Endothelial cell (in vitro differentiated cells): Measurements from ENCODE around the gene PRR7. TPM values are rescaled to one million over a fixed set of nuclear protein-coding genes. Genes with fewer than 3 reads are reported as not detected.

Experiments
- DNase-seq: peaks from one replicate; pipeline ENCODE4 v3.0.0; 2021; ENCODE audit warnings: low spot score
- H3K27ac Mint-ChIP-seq: one replicate; pipeline ENCODE4 v1.8.0; 2021; ENCODE audit warnings: mixed read lengths, inconsistent platforms; ENCODE audit not compliant: unreplicated experiment
- H3K27me3 Mint-ChIP-seq: one replicate; pipeline ENCODE4 v1.8.0; 2021; ENCODE audit warnings: mild to moderate bottlenecking, moderate library complexity, mixed read lengths, inconsistent platforms; ENCODE audit not compliant: unreplicated experiment
- H3K36me3 Mint-ChIP-seq: one replicate; pipeline ENCODE4 v1.8.0; 2021; ENCODE audit warnings: mild to moderate bottlenecking, low read depth, mixed read lengths, inconsistent platforms; ENCODE audit not compliant: unreplicated experiment
- H3K4me1 Mint-ChIP-seq: one replicate; pipeline ENCODE4 v1.8.0; 2021; ENCODE audit warnings: mild to moderate bottlenecking, mixed read lengths, inconsistent platforms; ENCODE audit not compliant: unreplicated experiment
- H3K4me3 Mint-ChIP-seq: one replicate; pipeline ENCODE4 v1.8.0; 2021; ENCODE audit warnings: mild to moderate bottlenecking, mixed read lengths, inconsistent platforms; ENCODE audit not compliant: unreplicated experiment
- H3K9me3 Mint-ChIP-seq: one replicate; pipeline ENCODE4 v1.8.0; 2021; ENCODE audit warnings: mixed read lengths, inconsistent platforms; ENCODE audit not compliant: unreplicated experiment
- total RNA-seq: library from RNA; stranded (reverse); fragmentation: NEBNext Ultra II Directional; extraction: Animal tissue kit (Norgen Biotek cat#: 25700); gene quantifications from one replicate; pipeline ENCODE4 v1.2.1, GENCODE V29; 2021; ENCODE audit not compliant: unreplicated experiment
- TF ChIP-seq, protein P1 (sequence below): fragments of 200-600 bp; sonication (generic); IDR thresholded peaks from one replicate; pipeline ENCODE4 v1.5.0; 2021; ENCODE audit warnings: antibody characterized with exemption; ENCODE audit not compliant: unreplicated experiment

PRR7 gene
- total RNA-seq, 1 donor from 2014 or later = 0.97 TPM

DNA sequence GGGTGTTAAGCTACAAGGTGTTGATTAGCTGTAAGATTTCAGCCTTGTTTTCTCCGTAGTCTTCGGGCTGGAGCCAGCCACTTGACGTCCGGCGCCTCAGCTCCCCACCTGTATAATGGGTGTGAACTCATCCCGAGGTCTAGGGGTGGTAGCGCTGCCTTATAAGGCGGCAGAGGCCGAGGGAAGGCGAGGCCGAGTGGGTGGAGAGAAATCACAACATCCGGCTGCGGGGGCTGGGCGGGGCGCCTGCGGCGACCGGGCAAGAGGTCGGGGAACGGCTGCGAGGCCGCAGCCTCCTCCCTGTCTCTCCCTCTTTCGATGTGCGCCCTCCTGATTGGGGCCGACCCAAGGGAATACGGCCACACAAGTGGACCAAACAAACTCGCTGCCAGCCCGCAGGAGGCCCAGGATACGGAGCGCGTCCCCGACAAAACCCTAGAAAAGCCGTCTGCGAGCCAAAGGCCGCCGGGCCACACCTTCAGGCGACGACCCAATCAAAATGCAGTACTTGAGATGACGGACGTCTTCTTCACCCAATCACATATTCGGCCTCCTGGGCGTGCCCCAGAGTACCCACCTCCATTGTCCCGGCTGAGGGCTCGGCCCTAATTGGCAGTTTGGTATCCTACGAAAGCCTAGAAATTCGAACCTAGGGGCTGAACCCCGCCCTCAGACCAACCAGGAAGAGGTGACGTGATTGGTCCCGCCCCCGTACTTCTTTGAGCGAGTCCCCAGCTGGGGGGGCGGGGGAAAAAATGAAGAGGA lies 20.6 kb upstream of the PRR7 start:
- H3K36me3 Mint-ChIP-seq = no peaks in the 10 kb centered on the region
- H3K9me3 Mint-ChIP-seq = no peaks in the 10 kb centered on the region
- TF ChIP-seq, protein P1, sequence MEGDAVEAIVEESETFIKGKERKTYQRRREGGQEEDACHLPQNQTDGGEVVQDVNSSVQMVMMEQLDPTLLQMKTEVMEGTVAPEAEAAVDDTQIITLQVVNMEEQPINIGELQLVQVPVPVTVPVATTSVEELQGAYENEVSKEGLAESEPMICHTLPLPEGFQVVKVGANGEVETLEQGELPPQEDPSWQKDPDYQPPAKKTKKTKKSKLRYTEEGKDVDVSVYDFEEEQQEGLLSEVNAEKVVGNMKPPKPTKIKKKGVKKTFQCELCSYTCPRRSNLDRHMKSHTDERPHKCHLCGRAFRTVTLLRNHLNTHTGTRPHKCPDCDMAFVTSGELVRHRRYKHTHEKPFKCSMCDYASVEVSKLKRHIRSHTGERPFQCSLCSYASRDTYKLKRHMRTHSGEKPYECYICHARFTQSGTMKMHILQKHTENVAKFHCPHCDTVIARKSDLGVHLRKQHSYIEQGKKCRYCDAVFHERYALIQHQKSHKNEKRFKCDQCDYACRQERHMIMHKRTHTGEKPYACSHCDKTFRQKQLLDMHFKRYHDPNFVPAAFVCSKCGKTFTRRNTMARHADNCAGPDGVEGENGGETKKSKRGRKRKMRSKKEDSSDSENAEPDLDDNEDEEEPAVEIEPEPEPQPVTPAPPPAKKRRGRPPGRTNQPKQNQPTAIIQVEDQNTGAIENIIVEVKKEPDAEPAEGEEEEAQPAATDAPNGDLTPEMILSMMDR = no peak
- peaks cover 17% of the 10 kb centered on the region for H3K4me1 Mint-ChIP-seq
- H3K27ac Mint-ChIP-seq = peak overlapping the region; percentile 98
- peaks cover 7% of the 10 kb centered on the region for H3K27me3 Mint-ChIP-seq
- DNase-seq = peak; percentile 97
- H3K4me3 Mint-ChIP-seq = peak overlapping the region; percentile 93

DNA sequence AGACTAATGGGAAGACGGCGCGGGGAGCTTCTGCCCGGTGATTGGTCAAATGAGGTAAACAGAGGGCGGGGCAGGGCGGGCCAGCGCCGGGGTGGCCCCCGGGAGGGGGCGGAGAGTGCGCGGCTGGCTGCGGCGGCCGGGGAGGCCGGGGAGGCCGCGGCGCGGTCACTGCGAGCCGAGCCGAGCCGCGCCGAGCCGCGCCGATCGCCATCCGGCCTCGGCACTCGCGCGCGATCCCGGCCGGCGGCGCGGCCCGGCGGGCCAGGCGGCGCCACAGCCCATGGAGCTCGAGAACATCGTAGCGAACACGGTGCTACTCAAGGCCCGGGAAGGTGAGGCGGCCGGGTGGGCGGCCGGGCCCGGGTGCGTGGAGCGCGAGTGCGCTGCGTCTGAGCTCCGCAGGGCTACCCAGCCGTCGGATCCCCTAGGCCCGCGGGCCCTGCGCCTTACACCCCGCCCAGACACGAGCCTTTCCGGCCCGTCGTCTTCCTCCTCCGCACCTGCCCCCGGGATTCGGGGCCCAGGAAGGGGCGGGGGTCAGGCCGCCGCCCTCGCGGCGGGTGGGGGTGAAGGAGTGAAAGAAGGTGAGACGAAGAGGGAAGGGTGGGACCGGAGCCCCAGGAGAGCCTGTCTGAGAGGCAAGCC lies 19.9 kb upstream of the PRR7 start, which contains the start of gene GRK6:
GRK6 (plus strand) TSS at position 111 of the 645 bp plus-strand sequence; CDS start at position 281, 170 bp downstream.
- no peak for DNase-seq
- Mint-ChIP-seq H3K9me3 (no peaks in the 10 kb centered on the region), H3K27ac (peak within 1 kb of the TSS; percentile 98), H3K4me1 (peaks cover 17% of the 10 kb centered on the region), H3K27me3 (peaks cover 7% of the 10 kb centered on the region), H3K36me3 (no peaks in the 10 kb centered on the region), H3K4me3 (peak within 1 kb of the TSS; percentile 93)
- TF ChIP-seq, protein P1 = no peak

DNA sequence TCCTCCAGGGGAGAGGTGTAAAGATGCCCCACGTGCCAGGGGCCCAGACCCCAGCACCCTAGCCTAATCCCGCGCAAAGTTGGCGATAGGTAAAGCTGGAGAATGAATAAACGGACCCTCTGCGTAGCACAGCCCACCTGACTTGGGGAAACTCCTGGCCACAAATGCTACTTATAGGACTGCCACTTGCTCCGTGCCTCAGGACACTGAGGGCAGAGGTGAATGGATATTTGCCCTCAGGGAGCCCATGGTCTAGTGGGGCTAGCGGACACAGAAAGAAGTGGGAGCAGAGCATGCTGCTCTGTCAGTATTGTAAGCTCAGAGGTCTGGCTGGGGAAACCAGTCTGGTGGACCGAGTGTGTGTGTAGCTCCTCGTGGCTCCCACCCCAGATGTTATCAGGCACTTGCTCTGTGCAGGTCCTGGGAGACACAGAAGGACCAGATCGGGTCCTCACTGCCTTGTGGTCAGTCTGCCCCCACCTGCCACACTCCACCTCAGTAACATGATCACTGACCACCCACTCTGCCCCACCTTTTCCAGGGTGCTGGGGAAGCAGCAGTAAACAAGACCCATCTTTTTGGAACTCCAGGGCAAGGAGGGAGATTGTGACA lies 19.3 kb upstream of the PRR7 start:
- H3K27me3 Mint-ChIP-seq = peaks cover 7% of the 10 kb centered on the region
- peak overlapping the region; percentile 74 for H3K27ac Mint-ChIP-seq
- H3K4me3 Mint-ChIP-seq = peak overlapping the region; percentile 91
- TF ChIP-seq, protein P1 = no peak
- H3K9me3 Mint-ChIP-seq = no peaks in the 10 kb centered on the region
- no peak for DNase-seq
- H3K4me1 Mint-ChIP-seq = peaks cover 17% of the 10 kb centered on the region
- no peaks in the 10 kb centered on the region for H3K36me3 Mint-ChIP-seq

DNA sequence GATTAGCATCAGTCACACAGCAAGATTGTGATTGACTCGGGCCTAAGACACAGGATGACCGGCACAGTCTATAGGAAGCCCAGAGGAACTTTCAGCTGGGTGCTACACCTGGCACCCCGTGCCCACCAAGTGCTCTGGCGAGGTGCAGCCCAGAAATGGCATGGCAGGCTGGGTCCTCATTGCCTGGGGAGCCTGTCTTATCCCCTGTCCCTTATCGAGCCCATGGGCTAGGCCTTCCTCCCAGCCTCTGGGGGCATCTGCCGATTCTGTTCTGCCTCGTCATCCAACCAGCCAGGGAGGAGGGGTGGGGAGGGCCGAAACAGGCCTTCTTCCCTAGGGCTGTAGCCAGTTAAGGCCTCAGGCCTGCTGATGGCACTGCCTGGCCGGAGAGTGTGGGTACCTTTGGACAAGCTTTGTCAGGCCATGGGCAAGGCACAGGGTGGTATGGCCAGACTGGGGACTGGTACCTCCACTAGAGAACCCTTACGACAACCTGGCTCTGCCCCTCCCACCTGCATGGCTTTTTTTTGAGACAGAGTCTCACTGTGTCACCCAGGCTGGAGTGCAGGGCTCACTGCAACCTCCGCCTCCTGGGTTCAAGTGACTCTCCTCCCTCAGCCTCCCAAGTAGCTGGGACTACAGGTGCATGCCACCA lies 18.6 kb upstream of the PRR7 start:
- H3K36me3 Mint-ChIP-seq = no peaks in the 10 kb centered on the region
- H3K4me3 Mint-ChIP-seq = peak overlapping the region; percentile 91
- H3K9me3 Mint-ChIP-seq = no peaks in the 10 kb centered on the region
- peaks cover 17% of the 10 kb centered on the region for H3K4me1 Mint-ChIP-seq
- no peak for DNase-seq
- H3K27ac Mint-ChIP-seq = no peak overlapping the region
- TF ChIP-seq, protein P1 = no peak
- peaks cover 7% of the 10 kb centered on the region for H3K27me3 Mint-ChIP-seq
